Common myeloid progenitor, CD34-positive (primary cell): Measurements from ENCODE around the gene URAD.

Experiments
- CTCF ChIA-PET: fragments of 350-600 bp; sonication (Branson Sonifier 250); formaldehyde crosslinking; loops from one replicate; lab custom pipeline; 2021; ENCODE audit warnings: antibody characterized with exemption; lab: Charles Lee
- POLR2A ChIA-PET: fragments of 350-600 bp; sonication (Branson Sonifier 250); formaldehyde crosslinking; loops from one replicate; lab custom pipeline; 2021; ENCODE audit warnings: antibody characterized with exemption; lab: Charles Lee
- DNase-seq, 3 donors: peaks; one replicate each; pipeline versions ENCODE4 v3.0.0 to v3.0.0-alpha.2; 2013
- H3K27ac ChIP-seq, 2 experiments: 1 replicate in 1 of 2; 2 replicates in 1 of 2; pipeline ENCODE4 v1.7.0; 2013; ENCODE audit warnings: inconsistent platforms in 2 of 2, low read length in 2 of 2, mild to moderate bottlenecking in 2 of 2, low read depth in 1 of 2, moderate library complexity in 1 of 2; ENCODE audit not compliant: severe bottlenecking in 2 of 2, insufficient read depth in 1 of 2, poor library complexity in 1 of 2
- H3K27me3 ChIP-seq, 5 experiments: replicated peaks in 2 of 5; 1 replicate in 3 of 5; 2 replicates in 2 of 5; pipeline versions ENCODE4 v1.6.1 to v1.7.0; 2013; ENCODE audit warnings: low read length in 4 of 5, mild to moderate bottlenecking in 2 of 5, moderate library complexity in 2 of 5, inconsistent platforms in 1 of 5; ENCODE audit not compliant: insufficient read depth in 5 of 5, control insufficient read depth in 4 of 5
- H3K36me3 ChIP-seq, 4 experiments: 1 replicate in 2 of 4; 2 replicates in 2 of 4; pipeline versions ENCODE4 v1.6.1 to v1.7.0; 2013; ENCODE audit warnings: low read length in 3 of 4, control low read depth in 1 of 4, mild to moderate bottlenecking in 1 of 4; ENCODE audit not compliant: control insufficient read depth in 4 of 4, insufficient read depth in 4 of 4
- H3K4me1 ChIP-seq, 4 experiments: 1 replicate in 3 of 4; 2 replicates in 1 of 4; pipeline versions ENCODE4 v1.6.1 to v1.7.1; 2013; ENCODE audit warnings: low read length in 3 of 4, mild to moderate bottlenecking in 3 of 4, control low read depth in 1 of 4, inconsistent platforms in 1 of 4, moderate library complexity in 1 of 4; ENCODE audit not compliant: control insufficient read depth in 4 of 4, insufficient read depth in 4 of 4; ENCODE audit errors: control extremely low read depth in 1 of 4
- H3K4me3 ChIP-seq, 7 experiments: 1 replicate in 4 of 7; 2 replicates in 3 of 7; pipeline versions ENCODE4 v1.5.1 to v1.7.0; 2013; ENCODE audit warnings: mild to moderate bottlenecking in 7 of 7, low read length in 6 of 7, moderate library complexity in 6 of 7, inconsistent platforms in 2 of 7, low read depth in 2 of 7, control low read depth in 1 of 7; ENCODE audit not compliant: insufficient read depth in 4 of 7, control insufficient read depth in 1 of 7; ENCODE audit errors: extremely low read depth in 1 of 7
- H3K9me3 ChIP-seq, 5 experiments: 1 replicate in 4 of 5; 2 replicates in 1 of 5; pipeline versions ENCODE4 v1.6.1 to v1.7.1; 2013; ENCODE audit warnings: low read length in 4 of 5, mild to moderate bottlenecking in 2 of 5, inconsistent platforms in 1 of 5, low read depth in 1 of 5, moderate library complexity in 1 of 5; ENCODE audit not compliant: control insufficient read depth in 4 of 5, insufficient read depth in 2 of 5; ENCODE audit errors: control extremely low read depth in 1 of 5
- WGBS: methylation state at CpG from one replicate; pipeline ENCODE4 v1.1.5; 2013; ENCODE audit not compliant: insufficient coverage; 5-methylcytosine and 5-hydroxymethylcytosine counted together

URAD gene

DNA sequence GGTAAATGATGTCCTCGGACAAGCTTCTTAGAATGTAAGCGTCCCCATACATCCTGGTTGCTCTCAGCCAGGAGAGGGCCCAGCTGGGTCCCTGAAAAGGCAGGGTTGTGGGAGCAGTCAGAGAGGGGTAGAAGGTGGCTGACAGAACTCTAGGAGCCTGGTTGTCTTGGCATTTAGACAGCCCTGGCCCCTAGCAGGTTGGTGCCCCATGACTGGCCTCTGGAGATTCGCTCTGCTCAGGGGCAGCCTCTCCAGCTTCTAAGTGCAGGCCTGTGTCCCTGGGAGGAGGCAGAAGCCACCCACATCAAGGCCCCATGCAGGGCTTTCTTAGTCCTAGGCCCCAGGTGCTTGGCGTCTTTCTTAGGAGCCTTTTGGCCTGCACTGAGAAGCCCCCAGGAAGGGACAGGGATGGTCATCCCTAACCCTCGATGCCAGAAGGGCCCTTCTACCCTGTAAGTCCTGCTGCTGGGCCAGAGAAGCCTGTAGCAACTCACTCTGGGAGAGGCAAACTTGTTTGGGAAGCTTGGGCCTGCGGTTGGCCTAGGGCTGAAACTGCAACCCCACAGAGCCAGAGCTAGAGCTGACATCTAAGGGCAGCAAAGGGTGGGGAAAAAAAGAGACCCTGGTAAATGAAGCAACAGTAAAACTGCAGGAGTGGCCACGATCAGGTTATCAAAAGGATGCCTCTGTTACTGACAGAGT lies 16.6 kb downstream of the URAD start:
- POLR2A ChIA-PET = no interaction called here
- WGBS = 78% methylated on average over 7 of the region's 7 CpGs
- CTCF ChIA-PET = interaction anchor here (0.7 to 4.3 kb wide), 7 partner anchors 11 to 146 kb away, joined by 3 to 18 read pairs (median 6); no protein-coding TSS in a partner anchor

DNA sequence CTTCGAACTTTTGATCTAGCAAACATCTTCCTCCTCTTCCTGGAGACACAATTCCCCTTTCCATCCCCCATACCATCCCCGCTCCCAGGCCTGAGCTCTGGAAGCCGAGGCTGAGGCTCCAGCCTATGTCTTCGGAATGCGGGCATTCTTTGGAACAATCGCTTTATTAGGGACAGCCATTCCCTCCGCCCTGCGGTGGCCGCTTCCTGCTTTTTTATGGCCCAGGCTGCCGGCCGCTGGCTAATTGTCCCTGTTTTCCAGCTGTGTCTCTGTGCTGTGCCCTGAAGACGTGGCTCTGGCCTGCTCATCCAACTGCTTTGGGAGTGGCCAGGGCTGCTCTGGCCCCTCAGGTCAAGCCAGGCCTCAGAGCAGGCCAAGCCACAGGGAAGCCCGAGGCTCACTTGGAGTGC lies 17.3 kb downstream of the URAD start:
- H3K4me3 ChIP-seq = no peak overlapping the region
- ChIA-PET CTCF (interaction anchor here (1.2 to 4.3 kb wide), 6 partner anchors 12 to 145 kb away, joined by 3 to 18 read pairs (median 9); no protein-coding TSS in a partner anchor), POLR2A (no interaction called here)
- no peak overlapping the region for H3K27ac ChIP-seq
- H3K9me3 ChIP-seq = no peaks in the 10 kb centered on the region
- H3K27me3 ChIP-seq = peaks cover 16 to 100% (median 62%) of the 10 kb centered on the region in 5 experiments
- no peaks in the 10 kb centered on the region for H3K36me3 ChIP-seq
- peaks cover 0 to 45% (median 30%) of the 10 kb centered on the region in 4 experiments for H3K4me1 ChIP-seq
- 28% methylated on average over 12 of the region's 13 CpGs for whole genome bisulfite sequencing
- DNase-seq = no peak

More for the DNA sequence above, 16.6 kb downstream of the URAD start:
- Histone ChIP-seq H3K4me1 (peaks cover 0 to 38% (median 26%) of the 10 kb centered on the region in 4 experiments), H3K27ac (no peak overlapping the region), H3K36me3 (no peaks in the 10 kb centered on the region), H3K4me3 (no peak overlapping the region), H3K9me3 (no peaks in the 10 kb centered on the region), H3K27me3 (peaks cover 16 to 100% (median 64%) of the 10 kb centered on the region in 5 experiments)
- DNase-seq = no peak

DNA sequence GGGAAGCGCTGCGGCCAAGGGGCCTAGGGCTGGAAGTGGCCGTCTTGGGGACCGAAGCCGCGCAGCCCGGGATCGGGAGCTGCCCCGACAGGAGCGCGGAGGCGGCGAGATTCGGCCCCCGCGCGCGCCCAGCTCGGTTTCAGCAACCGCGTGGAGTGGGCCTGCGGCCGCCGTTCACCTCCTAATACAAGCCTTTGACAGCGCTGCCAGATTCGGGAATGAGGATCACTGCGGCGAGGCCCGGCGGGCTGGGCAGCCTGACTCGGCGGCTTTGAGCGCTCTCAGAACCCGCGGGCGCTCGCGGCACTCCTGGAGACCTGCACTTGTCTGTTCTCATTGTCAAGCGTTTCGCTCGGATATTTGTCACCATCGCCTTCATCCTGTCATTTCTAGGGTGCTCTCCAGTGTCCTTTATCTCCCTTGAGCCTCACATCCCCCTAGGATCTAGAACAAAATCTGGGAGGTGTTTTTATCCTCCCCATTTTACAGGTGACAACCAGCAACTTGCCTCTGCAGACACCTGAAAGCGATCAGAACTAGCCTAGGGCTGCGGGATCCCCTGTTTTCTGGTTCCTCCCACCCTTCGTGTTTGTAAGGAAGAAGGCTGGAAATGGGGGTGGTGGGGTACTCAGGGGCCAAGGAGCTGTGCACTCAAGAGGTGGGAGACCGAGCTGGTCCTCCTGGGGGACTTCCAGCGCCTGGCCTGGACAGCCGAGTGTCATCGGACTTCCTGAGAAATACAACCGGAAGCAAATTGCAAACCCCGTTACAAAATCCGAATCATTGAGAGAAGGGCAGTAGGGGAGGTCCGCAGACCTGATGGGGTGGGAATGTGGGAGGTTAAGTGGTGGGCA lies 17.9 kb downstream of the URAD start:
- CTCF ChIA-PET = interaction anchor here (0.8 to 4.3 kb wide), 11 partner anchors 11 to 608 kb away, joined by 3 to 18 read pairs (median 6); no protein-coding TSS in a partner anchor
- H3K4me1 ChIP-seq = peaks cover 0 to 41% (median 28%) of the 10 kb centered on the region in 4 experiments
- POLR2A ChIA-PET = no interaction called here

DNA sequence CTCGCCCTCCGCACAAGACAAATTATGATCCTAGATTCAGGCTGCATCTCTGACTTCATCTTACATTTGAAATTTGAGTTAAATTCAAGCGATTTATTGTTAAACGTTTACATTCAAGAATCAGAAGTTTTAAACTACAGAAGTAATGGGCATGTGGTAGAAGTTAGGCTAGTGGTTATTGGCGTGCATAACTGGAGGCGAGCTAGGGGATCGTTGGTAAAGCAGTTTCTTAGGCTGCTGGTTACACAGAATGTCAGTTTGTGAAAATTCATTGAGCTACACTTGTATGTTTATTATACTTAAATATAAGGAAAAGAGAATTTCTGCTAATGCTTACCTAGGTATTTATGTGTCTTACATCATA lies 18.6 kb downstream of the URAD start:
- H3K27ac ChIP-seq = no peak overlapping the region
- H3K9me3 ChIP-seq = no peaks in the 10 kb centered on the region
- POLR2A ChIA-PET = interaction anchor here (0.9 kb wide), 1 partner anchor 9 kb away, joined by 4 read pairs; no protein-coding TSS in a partner anchor
- H3K27me3 ChIP-seq = peaks cover 16 to 100% (median 61%) of the 10 kb centered on the region in 5 experiments
- whole genome bisulfite sequencing = no CpG with 5 or more reads among the region's 7 CpGs
- H3K36me3 ChIP-seq = no peaks in the 10 kb centered on the region
- H3K4me1 ChIP-seq = peaks cover 0 to 37% (median 27%) of the 10 kb centered on the region in 4 experiments
- CTCF ChIA-PET = interaction anchor here (0.8 to 4.3 kb wide), 9 partner anchors 11 to 608 kb away, joined by 3 to 18 read pairs (median 6); no protein-coding TSS in a partner anchor
- DNase-seq = no peak
- no peak overlapping the region for H3K4me3 ChIP-seq

More for the DNA sequence above, 17.9 kb downstream of the URAD start:
- Histone ChIP-seq H3K27me3 (peaks cover 16 to 100% (median 61%) of the 10 kb centered on the region in 5 experiments), H3K4me3 (no peak overlapping the region), H3K27ac (no peak overlapping the region), H3K9me3 (no peaks in the 10 kb centered on the region), H3K36me3 (no peaks in the 10 kb centered on the region)
- DNase-seq = no peak
- WGBS = 5% methylated on average over 35 of the region's 53 CpGs

DNA sequence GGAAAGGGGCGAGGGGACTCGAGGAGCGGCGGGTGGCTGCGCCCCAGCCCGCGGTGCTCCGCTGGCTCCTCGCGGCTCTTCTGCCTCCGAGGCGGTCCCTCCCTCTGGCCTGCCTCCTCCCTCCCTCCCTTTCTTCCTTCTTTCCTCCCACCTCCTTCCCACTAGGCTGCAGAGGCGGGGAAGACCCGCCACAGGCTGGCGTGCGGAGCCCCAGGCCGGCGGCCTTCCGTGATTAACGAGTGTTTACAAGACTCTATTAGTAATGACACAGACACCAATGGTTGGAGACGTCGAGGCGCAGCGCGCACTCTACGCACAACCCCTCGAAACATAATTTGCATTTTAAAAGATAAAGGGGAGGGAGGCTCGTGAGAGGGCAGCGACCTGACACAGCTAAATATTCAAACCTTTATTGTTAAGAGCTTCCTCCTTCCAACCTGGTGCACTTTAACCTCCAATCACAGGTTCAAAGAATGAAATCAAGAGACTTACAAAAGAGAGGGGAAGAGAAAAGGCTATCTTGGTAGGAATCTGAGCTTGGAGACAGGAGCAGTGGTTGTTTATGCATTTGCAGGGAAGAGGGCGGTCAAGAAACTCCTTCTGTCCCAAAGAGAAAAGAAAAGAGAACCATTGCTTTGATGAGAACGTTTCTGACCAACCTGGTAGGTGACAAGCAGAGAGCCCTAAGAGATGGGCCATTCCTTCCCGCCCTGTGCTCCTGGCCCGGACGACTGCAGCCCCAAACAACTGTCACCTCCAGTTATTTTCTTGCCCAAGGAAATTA lies 19.2 kb downstream of the URAD start, which contains the start of gene CDX2:
CDX2 (minus strand) TSS at position 234 of the 784 bp plus-strand sequence. CDS start 309 bp downstream, outside the sequence.
- WGBS = 4% methylated on average over 20 of the region's 34 CpGs
- ChIA-PET POLR2A (interaction anchor here (0.9 kb wide), 1 partner anchor 9 kb away, joined by 4 read pairs; no protein-coding TSS in a partner anchor), CTCF (interaction anchor here (1.0 to 4.3 kb wide), 10 partner anchors 9 to 607 kb away, joined by 3 to 18 read pairs (median 6); no protein-coding TSS in a partner anchor)
- Histone ChIP-seq H3K4me3 (peak within 1 kb of the TSS in 5 of 7 experiments; percentile 7 to 62 (median 54)), H3K9me3 (no peaks in the 10 kb centered on the region), H3K27ac (no peak within 1 kb of the TSS), H3K4me1 (peaks cover 0 to 37% (median 27%) of the 10 kb centered on the region in 4 experiments), H3K27me3 (peaks cover 11 to 100% (median 64%) of the 10 kb centered on the region in 5 experiments), H3K36me3 (no peaks in the 10 kb centered on the region)
- DNase-seq = no peak
